ENCODE results near the gene STEAP1. TPM values are rescaled to one million over a fixed set of nuclear protein-coding genes. Genes with fewer than 3 reads are reported as not detected.

The STEAP1 gene
- 12.5 and 20.5 TPM in 2 replicates for total RNA-seq

GRCh38 chr7:90153943-90154771 is at the start of gene STEAP1:
Gene STEAP1 (plus strand): TSS chr7:90154469. CDS start chr7:90159789, 5,320 bp downstream.

GRCh38 chr7:90211391-90212148 is 57.3 kb downstream of the STEAP1 start, which contains the start of gene STEAP2:
Gene STEAP2 (plus strand): TSS chr7:90211740. CDS start chr7:90225083, 13,343 bp downstream.

Other genes starting within 250 kb of the STEAP1 start
- gene STEAP2, start 57.3 kb downstream of the STEAP1 start, total RNA-seq: 9.2 and 18.3 TPM in 2 replicates
- 5.0 and 5.3 TPM in 2 replicates for gene CFAP69, start 90.7 kb downstream of the STEAP1 start, total RNA-seq
- 0.05 TPM in 1 of 2 replicates, not detected in the other for gene FAM237B, start 166.8 kb downstream of the STEAP1 start, total RNA-seq
- 16.9 and 22.6 TPM in 2 replicates for gene GTPBP10, start 192.2 kb downstream of the STEAP1 start, total RNA-seq
- gene CLDN12, start 249.0 kb downstream of the STEAP1 start, total RNA-seq: 45.7 and 60.8 TPM in 2 replicates